ENCODE results near the gene B9D1. TPM values are rescaled to one million over a fixed set of nuclear protein-coding genes. Genes with fewer than 3 reads are reported as not detected.

B9D1 gene
- total RNA-seq, 1 donor: 21.0 TPM

DNA sequence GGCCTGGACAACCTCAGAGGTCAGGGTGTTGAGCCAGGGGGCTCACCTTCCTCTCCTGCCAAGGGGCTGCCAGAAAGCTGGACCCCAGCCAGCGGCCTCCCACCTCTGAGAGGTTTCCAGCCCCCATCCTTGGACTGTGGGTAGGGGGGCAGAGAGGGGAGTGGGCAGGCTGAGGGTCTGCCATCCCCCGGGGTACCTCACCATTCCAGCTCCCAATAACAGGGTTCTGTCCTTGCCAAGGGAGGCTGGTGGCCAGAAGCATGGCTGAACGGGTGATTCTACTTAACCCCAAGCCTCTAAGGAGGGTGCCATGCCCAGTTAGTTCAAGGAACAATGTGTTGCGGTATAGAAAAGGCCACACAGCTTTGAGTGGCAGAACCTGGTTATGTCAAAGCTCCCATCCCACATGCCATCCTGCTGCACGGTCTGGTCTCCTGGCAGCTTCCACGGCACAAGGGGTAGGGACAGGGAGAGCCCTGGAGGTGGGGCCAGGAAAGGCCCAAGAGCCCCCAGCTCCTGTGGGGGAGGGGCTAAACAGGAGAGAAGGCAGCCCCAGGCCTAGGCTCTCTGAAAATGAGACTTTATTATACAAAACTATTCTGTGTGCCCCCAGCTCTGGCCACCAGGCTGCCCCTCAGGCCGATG, 19.8 kb downstream of the B9D1 start:
- Histone ChIP-seq H3K4me3 (ENCODE audit: insufficient read depth, low read length) (no peak overlapping the region), H3K27me3 (ENCODE audit: insufficient read depth, low read length) (no peaks in the 10 kb centered on the region), H4K20me1 (ENCODE audit: insufficient read depth, low read length) (no peaks in the 10 kb centered on the region), H3K79me2 (ENCODE audit: insufficient read depth, low read length) (no peaks in the 10 kb centered on the region), H3K27ac (ENCODE audit: low read depth, low read length) (no peak overlapping the region), H3K4me1 (ENCODE audit: insufficient read depth, low read length) (peaks cover 34% of the 10 kb centered on the region), H3K36me3 (ENCODE audit: insufficient read depth, low read length) (no peaks in the 10 kb centered on the region), H3K4me2 (ENCODE audit: insufficient read depth, low read length) (no peak overlapping the region), H3K9me3 (ENCODE audit: low read depth, low read length) (no peaks in the 10 kb centered on the region), H2AFZ (ENCODE audit: low read length) (no peak overlapping the region)
- TF ChIP-seq, protein P1, sequence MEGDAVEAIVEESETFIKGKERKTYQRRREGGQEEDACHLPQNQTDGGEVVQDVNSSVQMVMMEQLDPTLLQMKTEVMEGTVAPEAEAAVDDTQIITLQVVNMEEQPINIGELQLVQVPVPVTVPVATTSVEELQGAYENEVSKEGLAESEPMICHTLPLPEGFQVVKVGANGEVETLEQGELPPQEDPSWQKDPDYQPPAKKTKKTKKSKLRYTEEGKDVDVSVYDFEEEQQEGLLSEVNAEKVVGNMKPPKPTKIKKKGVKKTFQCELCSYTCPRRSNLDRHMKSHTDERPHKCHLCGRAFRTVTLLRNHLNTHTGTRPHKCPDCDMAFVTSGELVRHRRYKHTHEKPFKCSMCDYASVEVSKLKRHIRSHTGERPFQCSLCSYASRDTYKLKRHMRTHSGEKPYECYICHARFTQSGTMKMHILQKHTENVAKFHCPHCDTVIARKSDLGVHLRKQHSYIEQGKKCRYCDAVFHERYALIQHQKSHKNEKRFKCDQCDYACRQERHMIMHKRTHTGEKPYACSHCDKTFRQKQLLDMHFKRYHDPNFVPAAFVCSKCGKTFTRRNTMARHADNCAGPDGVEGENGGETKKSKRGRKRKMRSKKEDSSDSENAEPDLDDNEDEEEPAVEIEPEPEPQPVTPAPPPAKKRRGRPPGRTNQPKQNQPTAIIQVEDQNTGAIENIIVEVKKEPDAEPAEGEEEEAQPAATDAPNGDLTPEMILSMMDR (IDR thresholded peaks at IDR 0.05; ENCODE audit: extremely low read depth, low read depth, low read length): no peak
- peak; percentile 75 for DNase-seq (ENCODE audit: insufficient read length, low spot score, missing footprints)

DNA sequence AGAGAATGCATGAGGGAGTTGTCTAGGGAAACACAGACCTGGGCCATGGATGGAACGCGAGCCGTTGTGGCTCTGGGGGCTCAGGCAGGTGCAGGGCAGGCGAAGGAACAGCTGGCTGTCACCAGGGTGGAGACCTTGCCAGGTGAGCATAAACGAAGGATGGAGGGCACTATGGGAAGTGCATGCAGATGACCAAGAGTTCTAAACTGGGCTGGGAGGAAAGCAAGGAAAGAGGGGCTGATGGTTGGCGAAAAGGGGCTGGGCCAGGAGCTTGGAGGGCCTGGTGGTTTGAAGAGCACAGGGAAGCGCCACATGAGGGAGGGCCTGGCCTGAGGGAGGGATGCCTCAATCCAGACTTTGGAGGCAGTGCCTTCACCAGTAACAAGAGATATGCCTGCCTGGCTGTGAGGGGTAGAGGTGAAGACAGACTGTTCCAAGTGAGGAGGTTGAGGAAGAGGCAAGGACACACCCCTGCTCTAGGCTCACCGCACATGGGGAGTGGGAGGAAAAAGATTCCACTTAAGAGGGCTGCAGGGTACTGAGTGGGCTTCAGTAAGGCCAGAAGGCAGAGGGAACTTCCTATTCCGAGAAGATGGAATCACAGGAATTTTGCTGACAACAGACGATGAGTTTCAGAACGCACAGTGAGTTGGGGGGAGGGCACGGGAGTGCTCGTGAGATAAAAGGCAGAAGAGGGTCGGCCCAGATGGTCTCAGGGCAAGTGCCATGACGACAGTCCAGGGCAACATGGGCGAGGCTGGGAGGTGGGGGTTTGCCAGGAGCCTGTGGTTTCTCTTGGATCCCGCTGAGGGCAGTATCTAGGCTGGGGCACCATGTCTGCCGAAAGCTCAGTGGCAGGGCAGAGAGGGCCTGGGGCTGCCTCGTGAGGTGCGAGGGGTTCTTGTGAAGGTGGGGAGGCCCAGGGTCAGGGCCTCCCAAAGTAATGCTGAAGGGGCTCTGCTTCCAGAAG, 20.6 kb downstream of the B9D1 start:
- Histone ChIP-seq H3K4me2 (ENCODE audit: insufficient read depth, low read length) (peak overlapping the region; percentile 30), H2AFZ (ENCODE audit: low read length) (no peak overlapping the region), H3K79me2 (ENCODE audit: insufficient read depth, low read length) (no peaks in the 10 kb centered on the region), H4K20me1 (ENCODE audit: insufficient read depth, low read length) (no peaks in the 10 kb centered on the region), H3K9me3 (ENCODE audit: low read depth, low read length) (no peaks in the 10 kb centered on the region), H3K4me1 (ENCODE audit: insufficient read depth, low read length) (peaks cover 28% of the 10 kb centered on the region), H3K27me3 (ENCODE audit: insufficient read depth, low read length) (no peaks in the 10 kb centered on the region), H3K4me3 (ENCODE audit: insufficient read depth, low read length) (no peak overlapping the region), H3K27ac (ENCODE audit: low read depth, low read length) (no peak overlapping the region), H3K36me3 (ENCODE audit: insufficient read depth, low read length) (no peaks in the 10 kb centered on the region)
- TF ChIP-seq, protein P1 (IDR thresholded peaks at IDR 0.05; ENCODE audit: extremely low read depth, low read depth, low read length): no peak
- DNase-seq (ENCODE audit: insufficient read length, low spot score, missing footprints): peak; percentile 95

DNA sequence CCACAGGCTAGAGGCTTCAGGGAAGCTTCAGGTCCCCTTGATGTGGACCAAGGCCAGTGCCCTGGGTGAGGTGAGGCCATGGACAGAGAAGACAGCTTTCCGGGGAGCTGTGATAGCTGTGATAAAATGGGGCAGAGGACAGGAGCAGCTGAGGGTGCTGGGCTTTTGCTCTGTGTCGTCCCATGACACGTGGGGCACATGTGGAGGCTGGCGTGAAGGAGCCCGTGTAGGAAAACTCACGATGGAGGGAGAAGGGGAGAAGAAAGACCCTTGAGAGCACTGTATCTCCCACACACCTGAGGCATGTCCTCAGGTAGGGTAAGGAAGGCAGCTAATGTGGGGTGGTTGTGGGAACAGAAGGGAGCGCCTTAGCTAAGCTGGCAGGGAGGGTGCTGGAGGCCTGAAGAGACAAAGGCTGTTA, 21.3 kb downstream of the B9D1 start:
- H3K4me3 ChIP-seq (ENCODE audit: insufficient read depth, low read length): no peak overlapping the region
- no peaks in the 10 kb centered on the region for H4K20me1 ChIP-seq (ENCODE audit: insufficient read depth, low read length)
- peak; percentile 39 for DNase-seq (ENCODE audit: insufficient read length, low spot score, missing footprints)
- H3K36me3 ChIP-seq (ENCODE audit: insufficient read depth, low read length): peaks cover 4% of the 10 kb centered on the region
- TF ChIP-seq, protein P1 (IDR thresholded peaks at IDR 0.05; ENCODE audit: extremely low read depth, low read depth, low read length): no peak
- no peaks in the 10 kb centered on the region for H3K27me3 ChIP-seq (ENCODE audit: insufficient read depth, low read length)
- H3K27ac ChIP-seq (ENCODE audit: low read depth, low read length): no peak overlapping the region
- H3K9me3 ChIP-seq (ENCODE audit: low read depth, low read length): no peaks in the 10 kb centered on the region
- H3K4me2 ChIP-seq (ENCODE audit: insufficient read depth, low read length): no peak overlapping the region
- no peaks in the 10 kb centered on the region for H3K79me2 ChIP-seq (ENCODE audit: insufficient read depth, low read length)
- peaks cover 21% of the 10 kb centered on the region for H3K4me1 ChIP-seq (ENCODE audit: insufficient read depth, low read length)
- no peak overlapping the region for H2AFZ ChIP-seq (ENCODE audit: low read length)

DNA sequence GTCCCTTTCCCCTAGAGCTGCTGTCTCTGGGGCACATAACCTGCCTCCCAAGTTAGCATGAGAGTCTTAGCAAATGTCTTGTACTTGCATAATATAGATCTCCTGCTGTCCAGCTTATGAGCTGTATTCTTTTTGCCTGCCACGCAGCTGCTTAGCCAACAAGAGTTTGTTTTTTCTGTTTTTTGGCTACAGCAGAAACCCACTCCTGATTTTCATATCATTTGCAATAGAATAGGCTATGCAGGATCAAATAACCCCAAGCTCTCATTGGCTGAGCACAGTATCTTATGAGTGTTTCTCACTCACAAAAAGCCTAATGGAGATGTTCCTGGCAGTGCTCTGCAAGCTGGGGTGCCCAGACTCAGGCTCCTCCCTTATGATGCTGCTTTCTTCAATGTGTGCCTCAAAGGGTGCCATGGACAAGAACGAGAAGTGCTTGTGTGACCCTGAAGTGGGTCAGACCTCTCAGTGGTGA, 23.1 kb downstream of the B9D1 start:
- H2AFZ ChIP-seq (ENCODE audit: low read length): no peak overlapping the region
- no peaks in the 10 kb centered on the region for H3K27me3 ChIP-seq (ENCODE audit: insufficient read depth, low read length)
- H3K27ac ChIP-seq (ENCODE audit: low read depth, low read length): no peak overlapping the region
- no peaks in the 10 kb centered on the region for H3K9me3 ChIP-seq (ENCODE audit: low read depth, low read length)
- peaks cover 13% of the 10 kb centered on the region for H3K4me1 ChIP-seq (ENCODE audit: insufficient read depth, low read length)
- TF ChIP-seq, protein P1 (IDR thresholded peaks at IDR 0.05; ENCODE audit: extremely low read depth, low read depth, low read length): no peak
- H3K79me2 ChIP-seq (ENCODE audit: insufficient read depth, low read length): no peaks in the 10 kb centered on the region
- DNase-seq (ENCODE audit: insufficient read length, low spot score, missing footprints): peak; percentile 54
- H3K4me2 ChIP-seq (ENCODE audit: insufficient read depth, low read length): no peak overlapping the region
- H3K4me3 ChIP-seq (ENCODE audit: insufficient read depth, low read length): no peak overlapping the region
- H4K20me1 ChIP-seq (ENCODE audit: insufficient read depth, low read length): no peaks in the 10 kb centered on the region
- H3K36me3 ChIP-seq (ENCODE audit: insufficient read depth, low read length): peaks cover 13% of the 10 kb centered on the region
